ENCODE results near the gene STAB1. TPM values are rescaled to one million over a fixed set of nuclear protein-coding genes. Genes with fewer than 3 reads are reported as not detected.

Gene STAB1
- total RNA-seq, 1 experiment from 2014 or later = not detected

- no peak for DNase-seq
- peaks cover 46% of the 10 kb centered on the region for H3K4me1 ChIP-seq (ENCODE audit: low read length)
- H3K4me2 ChIP-seq (ENCODE audit: low read depth, low read length, poor library complexity, severe bottlenecking) = peak overlapping the region; percentile 53
- H2AFZ ChIP-seq (ENCODE audit: low read length) = peak overlapping the region; percentile 22; the same call in 1 of the 2 replicates
- H3K36me3 ChIP-seq (ENCODE audit: insufficient read depth, low read length) = peaks cover 3% of the 10 kb centered on the region
- H3K9me2 ChIP-seq (replicated peaks; ENCODE audit: insufficient read depth, low read length) = no peaks in the 10 kb centered on the region
- no peaks in the 10 kb centered on the region for H3K27me3 ChIP-seq (ENCODE audit: low read length)
- H4K20me1 ChIP-seq (ENCODE audit: insufficient read depth, low read depth, low read length) = peaks cover 13% of the 10 kb centered on the region; the same call in 1 of the 2 replicates
- H3K79me2 ChIP-seq (ENCODE audit: low read length) = peaks cover 70% of the 10 kb centered on the region
- peak overlapping the region; percentile 30; the same call in 1 of the 2 replicates for H3K9ac ChIP-seq (ENCODE audit: low read length)
- no peak overlapping the region for H3K27ac ChIP-seq (ENCODE audit: low read length)
- no peaks in the 10 kb centered on the region for H3K9me3 ChIP-seq (ENCODE audit: low read length)
- peak overlapping the region; percentile 35; the same call in 1 of the 2 replicates for H3K4me3 ChIP-seq (ENCODE audit: low read length)
Observed at GRCh38 chr3:52535411-52536111, 40.4 kb downstream of the STAB1 start.

- peak overlapping the region; percentile 35; the same call in 1 of the 2 replicates for H3K4me3 ChIP-seq (ENCODE audit: low read length)
- H3K27ac ChIP-seq (ENCODE audit: low read length) = no peak overlapping the region
- peaks cover 70% of the 10 kb centered on the region for H3K79me2 ChIP-seq (ENCODE audit: low read length)
- peaks cover 46% of the 10 kb centered on the region for H3K4me1 ChIP-seq (ENCODE audit: low read length)
- peak overlapping the region; percentile 22; the same call in 1 of the 2 replicates for H2AFZ ChIP-seq (ENCODE audit: low read length)
- H3K9me3 ChIP-seq (ENCODE audit: low read length) = no peaks in the 10 kb centered on the region
- peaks cover 13% of the 10 kb centered on the region; the same call in 1 of the 2 replicates for H4K20me1 ChIP-seq (ENCODE audit: insufficient read depth, low read depth, low read length)
- H3K36me3 ChIP-seq (ENCODE audit: insufficient read depth, low read length) = peaks cover 7% of the 10 kb centered on the region
- peak overlapping the region; percentile 53 for H3K4me2 ChIP-seq (ENCODE audit: low read depth, low read length, poor library complexity, severe bottlenecking)
- H3K9me2 ChIP-seq (replicated peaks; ENCODE audit: insufficient read depth, low read length) = no peaks in the 10 kb centered on the region
- DNase-seq = no peak
- peak overlapping the region; percentile 30; the same call in 1 of the 2 replicates for H3K9ac ChIP-seq (ENCODE audit: low read length)
- H3K27me3 ChIP-seq (ENCODE audit: low read length) = no peaks in the 10 kb centered on the region
Observed at GRCh38 chr3:52536112-52536368, 40.9 kb downstream of the STAB1 start.

GRCh38 chr3:52536369-52537164 lies 41.4 kb downstream of the STAB1 start, which contains the start of gene UQCC5:
TSS of gene UQCC5 (plus strand) at chr3:52536605. CDS start at chr3:52536756, 151 bp downstream.
- no peaks in the 10 kb centered on the region for H3K9me2 ChIP-seq (replicated peaks; ENCODE audit: insufficient read depth, low read length)
- no peaks in the 10 kb centered on the region for H3K27me3 ChIP-seq (ENCODE audit: low read length)
- peak; percentile 99 for DNase-seq
- H3K9ac ChIP-seq (ENCODE audit: low read length) = peak within 1 kb of the TSS; percentile 98
- H3K4me1 ChIP-seq (ENCODE audit: low read length) = peaks cover 46% of the 10 kb centered on the region
- peak within 1 kb of the TSS; percentile 78 for H3K27ac ChIP-seq (ENCODE audit: low read length)
- peak within 1 kb of the TSS; percentile 75; the same call in 1 of the 2 replicates for H2AFZ ChIP-seq (ENCODE audit: low read length)
- H3K79me2 ChIP-seq (ENCODE audit: low read length) = peaks cover 70% of the 10 kb centered on the region
- H3K4me2 ChIP-seq (ENCODE audit: low read depth, low read length, poor library complexity, severe bottlenecking) = peak within 1 kb of the TSS; percentile 93
- peak within 1 kb of the TSS; percentile 96 for H3K4me3 ChIP-seq (ENCODE audit: low read length)
- H4K20me1 ChIP-seq (ENCODE audit: insufficient read depth, low read depth, low read length) = peaks cover 13% of the 10 kb centered on the region; the same call in 1 of the 2 replicates
- no peaks in the 10 kb centered on the region for H3K9me3 ChIP-seq (ENCODE audit: low read length)
- H3K36me3 ChIP-seq (ENCODE audit: insufficient read depth, low read length) = peaks cover 13% of the 10 kb centered on the region

GRCh38 chr3:52537165-52537620 lies 42.1 kb downstream of the STAB1 start:
- no peak for DNase-seq
- Histone ChIP-seq H3K36me3 (ENCODE audit: insufficient read depth, low read length) (peaks cover 17% of the 10 kb centered on the region), H3K4me3 (ENCODE audit: low read length) (peak overlapping the region; percentile 96), H3K9me3 (ENCODE audit: low read length) (no peaks in the 10 kb centered on the region), H3K27me3 (ENCODE audit: low read length) (no peaks in the 10 kb centered on the region), H3K79me2 (ENCODE audit: low read length) (peaks cover 69% of the 10 kb centered on the region), H3K9me2 (replicated peaks; ENCODE audit: insufficient read depth, low read length) (no peaks in the 10 kb centered on the region), H4K20me1 (ENCODE audit: insufficient read depth, low read depth, low read length) (peaks cover 13% of the 10 kb centered on the region; the same call in 1 of the 2 replicates), H2AFZ (ENCODE audit: low read length) (no peak overlapping the region), H3K27ac (ENCODE audit: low read length) (peak overlapping the region; percentile 78; the same call in 1 of the 2 replicates), H3K4me2 (ENCODE audit: low read depth, low read length, poor library complexity, severe bottlenecking) (peak overlapping the region; percentile 93), H3K4me1 (ENCODE audit: low read length) (peaks cover 41% of the 10 kb centered on the region), H3K9ac (ENCODE audit: low read length) (peak overlapping the region; percentile 98)

GRCh38 chr3:52537726-52538421 lies 42.7 kb downstream of the STAB1 start:
- peaks cover 13% of the 10 kb centered on the region; the same call in 1 of the 2 replicates for H4K20me1 ChIP-seq (ENCODE audit: insufficient read depth, low read depth, low read length)
- H3K4me2 ChIP-seq (ENCODE audit: low read depth, low read length, poor library complexity, severe bottlenecking) = peak overlapping the region; percentile 93
- no peaks in the 10 kb centered on the region for H3K9me2 ChIP-seq (replicated peaks; ENCODE audit: insufficient read depth, low read length)
- no peak overlapping the region for H2AFZ ChIP-seq (ENCODE audit: low read length)
- H3K27ac ChIP-seq (ENCODE audit: low read length) = peak overlapping the region; percentile 78; the same call in 1 of the 2 replicates
- H3K9me3 ChIP-seq (ENCODE audit: low read length) = no peaks in the 10 kb centered on the region
- peaks cover 38% of the 10 kb centered on the region for H3K4me1 ChIP-seq (ENCODE audit: low read length)
- no peak for DNase-seq
- peak overlapping the region; percentile 98 for H3K9ac ChIP-seq (ENCODE audit: low read length)
- peaks cover 62% of the 10 kb centered on the region for H3K79me2 ChIP-seq (ENCODE audit: low read length)
- no peaks in the 10 kb centered on the region for H3K27me3 ChIP-seq (ENCODE audit: low read length)
- H3K36me3 ChIP-seq (ENCODE audit: insufficient read depth, low read length) = peaks cover 17% of the 10 kb centered on the region
- H3K4me3 ChIP-seq (ENCODE audit: low read length) = peak overlapping the region; percentile 96

- Histone ChIP-seq H3K4me2 (ENCODE audit: low read depth, low read length, poor library complexity, severe bottlenecking) (peak overlapping the region; percentile 22), H3K9me2 (replicated peaks; ENCODE audit: insufficient read depth, low read length) (no peaks in the 10 kb centered on the region), H3K27ac (ENCODE audit: low read length) (no peak overlapping the region), H4K20me1 (ENCODE audit: insufficient read depth, low read depth, low read length) (peaks cover 13% of the 10 kb centered on the region; the same call in 1 of the 2 replicates), H3K9me3 (ENCODE audit: low read length) (no peaks in the 10 kb centered on the region), H3K27me3 (ENCODE audit: low read length) (no peaks in the 10 kb centered on the region), H3K9ac (ENCODE audit: low read length) (no peak overlapping the region), H3K4me1 (ENCODE audit: low read length) (peaks cover 38% of the 10 kb centered on the region), H3K4me3 (ENCODE audit: low read length) (no peak overlapping the region), H3K79me2 (ENCODE audit: low read length) (peaks cover 56% of the 10 kb centered on the region), H2AFZ (ENCODE audit: low read length) (no peak overlapping the region), H3K36me3 (ENCODE audit: insufficient read depth, low read length) (peaks cover 17% of the 10 kb centered on the region)
- no peak for DNase-seq
Observed at GRCh38 chr3:52539010-52539653, 44.0 kb downstream of the STAB1 start.

GRCh38 chr3:52541050-52541449 lies 45.9 kb downstream of the STAB1 start:
- Histone ChIP-seq H3K79me2 (ENCODE audit: low read length) (peaks cover 58% of the 10 kb centered on the region), H3K4me1 (ENCODE audit: low read length) (peaks cover 21% of the 10 kb centered on the region), H3K9ac (ENCODE audit: low read length) (no peak overlapping the region), H4K20me1 (ENCODE audit: insufficient read depth, low read depth, low read length) (peaks cover 13% of the 10 kb centered on the region; the same call in 1 of the 2 replicates), H2AFZ (ENCODE audit: low read length) (no peak overlapping the region), H3K9me3 (ENCODE audit: low read length) (no peaks in the 10 kb centered on the region), H3K27me3 (ENCODE audit: low read length) (no peaks in the 10 kb centered on the region), H3K4me2 (ENCODE audit: low read depth, low read length, poor library complexity, severe bottlenecking) (no peak overlapping the region), H3K27ac (ENCODE audit: low read length) (no peak overlapping the region), H3K36me3 (ENCODE audit: insufficient read depth, low read length) (peaks cover 24% of the 10 kb centered on the region), H3K4me3 (ENCODE audit: low read length) (no peak overlapping the region), H3K9me2 (replicated peaks; ENCODE audit: insufficient read depth, low read length) (no peaks in the 10 kb centered on the region)
- no peak for DNase-seq
